HFF-Myc (cell line): ENCODE measurements around the gene FAM234A.

Source experiments
- DNase-seq: peaks from one replicate; pipeline ENCODE4 v3.0.0-alpha.2; 2011; ENCODE audit warnings: low read depth; ENCODE audit errors: extremely low read depth
- H3K4me3 ChIP-seq: replicated peaks from 2 replicates; pipeline ENCODE4 v1.5.1; 2011; ENCODE audit warnings: low read depth, mild to moderate bottlenecking, control low read depth, low read length
- CTCF ChIP-seq: IDR thresholded peaks from 2 replicates; pipeline ENCODE4 v1.5.1; 2012; ENCODE audit warnings: mild to moderate bottlenecking, low read depth, low read length, control low read depth; ENCODE audit errors: missing control alignments

The FAM234A gene

GRCh38 chr16:270381-271255, 36.0 kb downstream of the FAM234A start:
- no peak overlapping the region for H3K4me3 ChIP-seq
- TF ChIP-seq CTCF: no peak
- DNase-seq: no peak

GRCh38 chr16:272633-273546, 38.3 kb downstream of the FAM234A start:
- no peak for TF ChIP-seq CTCF
- DNase-seq: no peak
- no peak overlapping the region for H3K4me3 ChIP-seq

GRCh38 chr16:273547-274421, 39.2 kb downstream of the FAM234A start:
- H3K4me3 ChIP-seq: no peak overlapping the region
- no peak for DNase-seq
- TF ChIP-seq CTCF: no peak

- no peak for DNase-seq
- peak overlapping the region; percentile 9; the same call in 1 of the 2 replicates for H3K4me3 ChIP-seq
- TF ChIP-seq CTCF: no peak
Observed at GRCh38 chr16:275041-275641, 40.5 kb downstream of the FAM234A start.

GRCh38 chr16:275786-276232, 41.2 kb downstream of the FAM234A start, which contains the start of gene RGS11:
Gene RGS11, minus strand, starts transcription at chr16:275944. Its CDS starts 33 bp downstream, at chr16:275911.
- no peak for DNase-seq
- TF ChIP-seq CTCF: no peak
- peak within 1 kb of the TSS; percentile 9; the same call in 1 of the 2 replicates for H3K4me3 ChIP-seq
